NAMALWA (cell line): ENCODE data around the gene GDAP2.
"Not testable (repeated sequence)": the region's sequence is repeated elsewhere in the genome, so short reads cannot be mapped to it uniquely, and the experiment has no call there.

ENCODE experiments used
- DNase-seq: peaks from one replicate; pipeline ENCODE4 v3.0.0-alpha.2; 2015; ENCODE audit warnings: low spot score

The GDAP2 gene

DNA sequence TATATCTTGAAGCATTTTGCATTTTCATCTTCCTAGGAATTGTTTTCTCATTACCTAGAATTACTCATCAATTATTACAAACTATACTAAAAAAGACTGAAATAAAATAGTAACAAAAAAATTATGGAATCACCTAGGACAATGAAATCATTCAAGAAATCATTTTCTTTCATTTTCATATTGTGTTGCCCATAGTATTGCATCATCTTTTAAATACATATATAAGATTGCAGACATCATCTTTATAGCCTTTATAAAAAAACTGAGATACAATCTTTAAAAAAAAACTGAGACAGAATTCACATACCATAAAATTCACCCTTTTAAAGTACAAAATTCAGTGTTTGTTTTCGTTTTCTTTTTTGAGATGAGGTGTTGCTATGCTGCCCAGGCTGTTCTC is 29.6 kb downstream of the GDAP2 start:
- DNase-seq = no peak

DNA sequence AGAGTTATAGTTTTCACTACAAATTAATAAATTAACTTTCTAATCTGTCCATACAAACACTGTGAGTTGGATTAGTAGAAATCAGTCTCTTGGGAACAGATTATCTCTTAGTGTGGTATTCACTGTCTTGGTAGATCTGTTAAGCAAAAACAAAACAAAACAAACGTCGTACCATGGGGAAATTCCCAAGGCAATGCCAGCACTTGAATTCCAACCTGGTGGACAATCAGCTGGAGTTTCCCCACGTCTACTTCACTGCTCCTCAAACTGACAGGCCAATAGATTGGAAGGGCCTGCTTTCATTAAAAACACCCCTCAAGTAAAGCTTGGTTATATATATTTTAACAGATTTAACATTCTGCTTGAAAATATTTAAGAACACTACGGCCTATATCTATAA is 31.9 kb downstream of the GDAP2 start:
- DNase-seq = no peak

DNA sequence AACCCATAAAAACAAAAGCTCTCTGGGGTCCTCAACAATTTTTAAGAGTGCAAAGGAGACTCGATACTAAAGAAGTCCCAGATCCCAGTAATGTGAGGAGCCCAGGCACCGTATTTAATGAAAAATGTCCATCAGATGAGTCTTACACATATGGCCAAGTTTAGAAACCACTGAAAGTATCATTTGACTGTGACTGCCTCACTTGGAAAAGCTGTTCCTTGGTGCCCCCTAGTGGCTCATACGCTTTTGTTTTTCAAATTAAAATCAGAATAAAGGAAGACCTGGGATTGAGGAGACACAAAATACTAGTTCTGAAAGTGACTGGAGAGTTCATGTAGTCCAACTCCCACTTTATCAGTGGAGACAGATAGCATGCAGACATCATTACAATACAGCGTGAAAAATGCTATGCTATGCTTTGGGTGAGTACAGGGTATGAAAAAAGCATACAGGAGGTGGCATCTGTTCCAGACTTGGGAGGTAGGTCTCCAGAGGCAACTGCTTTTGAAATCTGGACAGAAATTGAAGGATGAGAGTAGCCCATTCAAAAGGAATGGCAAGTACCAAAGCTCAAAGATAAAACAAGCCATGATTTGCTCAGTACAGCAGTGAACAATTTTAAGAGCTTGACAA is 33.8 kb downstream of the GDAP2 start:
- DNase-seq = peak; percentile 77

DNA sequence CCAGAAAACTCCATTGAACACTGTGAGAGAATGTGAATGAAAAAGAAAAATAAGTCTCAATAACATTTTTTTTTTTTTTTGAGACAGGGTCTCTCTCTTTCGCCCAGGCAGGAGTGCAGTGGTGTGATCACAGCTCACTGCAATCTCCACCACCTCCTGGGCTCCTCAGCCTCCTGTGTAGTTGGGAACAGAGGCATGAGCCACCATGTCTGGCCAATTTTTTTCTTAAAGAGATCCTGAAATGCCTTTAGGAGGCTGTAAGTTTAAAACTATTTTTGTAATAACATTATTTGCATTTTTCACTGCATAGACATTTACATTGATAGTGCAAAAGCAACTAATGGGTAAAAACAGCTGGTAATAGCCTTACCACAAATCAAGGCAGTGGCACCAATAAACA is 35.3 kb downstream of the GDAP2 start:
- no peak for DNase-seq

DNA sequence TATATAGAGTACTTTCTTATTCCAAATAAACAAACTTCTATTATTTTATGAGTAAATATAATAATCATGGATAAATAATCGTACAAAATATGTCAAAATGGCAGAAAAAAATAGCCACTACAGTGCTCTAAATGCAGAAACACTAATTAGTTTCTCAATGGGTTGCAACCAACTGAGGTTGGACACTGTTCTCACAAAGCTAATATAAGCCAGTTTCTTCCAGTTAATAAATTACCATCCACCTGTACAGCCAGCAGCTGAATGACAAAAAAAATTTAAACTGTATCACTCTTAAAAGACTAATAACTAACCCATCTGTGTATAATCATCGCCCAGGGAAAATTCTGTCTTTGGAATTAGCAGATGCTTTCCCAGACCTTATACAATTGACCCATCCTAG is 36.9 kb downstream of the GDAP2 start:
- no peak for DNase-seq

DNA sequence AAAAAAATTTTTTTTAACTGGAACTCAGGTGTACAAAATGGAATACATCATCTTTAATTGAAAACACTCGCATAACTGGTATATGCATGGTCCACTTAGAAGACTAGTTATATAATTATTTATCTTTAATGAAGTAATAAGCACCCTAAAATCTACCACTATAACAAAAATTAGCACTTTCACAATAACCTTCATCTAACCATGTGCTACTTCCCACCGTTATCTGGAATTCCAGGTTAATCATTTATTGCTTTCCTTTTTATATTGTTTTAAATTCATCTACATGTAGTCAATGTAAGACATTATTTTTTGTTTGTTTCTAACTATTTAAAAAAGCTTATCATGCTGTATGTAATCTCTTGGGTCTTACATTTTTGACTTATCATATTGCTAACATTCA is 39.0 kb downstream of the GDAP2 start:
- no peak for DNase-seq

DNA sequence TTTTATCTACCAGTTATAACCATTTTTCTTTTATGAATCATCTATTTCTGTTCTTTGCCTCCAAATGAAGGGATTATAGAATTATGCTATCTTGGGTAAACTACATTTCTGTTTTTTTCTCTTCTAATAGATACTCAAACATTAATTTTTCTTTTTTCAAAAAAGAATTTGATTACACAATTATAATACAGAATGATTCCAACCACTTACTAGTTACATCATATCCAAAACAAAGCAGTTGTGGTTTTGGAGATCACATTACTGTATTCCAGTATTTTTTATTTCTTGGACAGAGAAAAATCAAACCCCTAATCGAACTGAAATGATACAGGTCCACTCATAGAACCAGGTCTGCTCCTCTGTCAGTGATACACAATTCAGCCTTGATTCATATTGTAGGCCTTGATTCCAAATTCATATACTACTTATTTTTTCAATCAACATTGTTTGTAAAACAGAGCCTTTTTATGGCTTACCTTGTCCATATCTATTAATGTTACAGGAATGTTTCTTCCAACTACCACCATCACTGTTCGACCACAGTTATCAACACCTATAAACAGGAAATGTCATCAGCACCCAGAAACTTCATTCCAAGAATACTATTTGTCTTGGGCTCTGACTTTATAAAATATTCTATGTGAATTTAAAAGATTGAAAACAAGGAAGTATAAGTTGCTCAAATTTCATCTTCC is 43.2 kb downstream of the GDAP2 start:
- no peak for DNase-seq

DNA sequence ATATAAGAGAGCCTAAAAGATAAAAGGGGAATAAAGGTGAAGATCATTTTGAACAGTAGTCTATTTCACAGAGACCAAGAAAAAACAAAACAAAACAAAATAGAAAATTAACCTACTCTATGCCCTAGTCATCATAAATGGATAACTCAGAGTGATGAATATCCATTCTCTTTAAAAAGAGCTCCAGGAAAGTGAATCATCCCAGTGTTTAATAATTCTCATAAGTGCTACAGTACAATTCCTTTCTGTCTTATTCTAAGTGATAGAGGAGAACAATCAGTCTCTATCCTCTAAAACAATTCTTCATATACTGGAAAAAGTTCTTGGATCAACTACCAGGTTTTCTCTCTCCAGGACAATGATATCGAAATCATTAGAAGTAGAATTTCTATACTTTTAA is 45.8 kb downstream of the GDAP2 start:
- DNase-seq = no peak

DNA sequence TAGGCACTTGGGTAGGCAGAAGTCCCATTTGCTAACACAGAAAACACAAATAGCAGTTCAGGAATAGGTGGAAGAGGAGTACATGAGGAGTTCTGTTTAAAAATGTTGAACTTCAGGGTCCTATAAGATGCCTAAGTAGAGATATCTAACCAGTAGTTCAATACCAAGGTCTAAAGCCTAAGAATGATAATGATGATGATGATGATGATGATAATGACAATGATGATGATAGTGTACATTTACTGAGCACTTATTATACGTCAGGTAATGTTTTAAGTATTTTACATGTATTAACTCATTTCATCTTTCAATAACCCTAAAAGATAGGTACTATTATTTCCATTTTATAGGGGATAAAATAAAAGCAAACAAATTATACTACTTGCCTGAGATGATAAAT is 50.1 kb downstream of the GDAP2 start:
- no peak for DNase-seq

DNA sequence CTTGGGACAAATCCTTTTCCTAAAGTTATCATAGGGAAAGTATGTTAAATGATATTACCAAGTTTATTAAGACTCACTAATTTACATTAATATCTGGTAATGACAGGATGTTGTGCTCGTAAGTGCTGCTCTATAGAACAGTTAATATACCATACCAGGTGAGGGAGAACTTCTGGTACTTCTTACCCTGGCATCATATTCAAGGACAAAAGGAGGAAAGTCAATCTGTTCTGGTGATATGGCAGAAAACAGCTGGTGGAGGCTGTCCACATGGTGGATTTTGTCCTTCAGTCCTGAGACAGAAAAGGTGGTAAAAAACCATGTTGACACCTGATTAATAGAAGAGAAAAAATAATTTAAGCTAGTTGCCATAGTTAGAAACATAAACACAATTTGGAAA is 51.6 kb downstream of the GDAP2 start:
- DNase-seq = no peak

DNA sequence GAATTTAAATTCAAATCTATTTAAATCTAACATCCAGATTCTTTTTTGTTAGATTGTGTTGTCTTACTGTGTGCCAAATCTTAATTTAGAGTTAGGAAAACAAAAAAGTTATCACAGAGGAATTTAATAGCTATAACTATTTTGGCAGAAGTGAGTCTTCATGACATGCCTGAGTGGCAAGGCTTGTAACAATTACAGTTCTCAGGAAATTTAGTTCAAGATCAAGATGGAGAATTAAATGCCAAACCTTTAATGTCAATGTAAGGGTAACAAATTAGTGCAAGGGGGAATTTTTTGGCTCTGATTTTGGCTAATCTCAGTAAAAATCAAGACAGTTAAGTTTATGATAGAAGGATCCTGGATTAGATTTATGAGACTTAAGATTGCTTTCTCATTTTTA is 58.4 kb downstream of the GDAP2 start:
- no peak for DNase-seq

DNA sequence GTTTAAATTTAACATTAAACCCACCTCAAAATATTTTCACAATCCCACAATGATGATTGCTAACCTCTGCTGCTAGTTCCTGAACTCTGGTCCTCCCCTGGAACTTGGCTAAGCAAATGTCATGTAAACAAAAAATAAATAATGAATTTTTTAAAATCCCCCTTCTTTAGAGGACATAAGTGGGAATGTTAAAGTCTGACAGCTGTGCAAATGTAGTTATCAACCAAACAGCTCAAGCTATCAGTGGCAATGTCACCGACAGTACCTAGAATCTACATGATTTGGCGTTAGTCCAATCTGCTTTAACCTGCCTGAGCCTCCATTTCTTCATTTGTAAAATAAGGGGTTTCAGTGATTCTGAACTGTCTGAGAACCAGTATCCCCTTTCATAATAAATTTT is 67.7 kb downstream of the GDAP2 start:
- no peak for DNase-seq

DNA sequence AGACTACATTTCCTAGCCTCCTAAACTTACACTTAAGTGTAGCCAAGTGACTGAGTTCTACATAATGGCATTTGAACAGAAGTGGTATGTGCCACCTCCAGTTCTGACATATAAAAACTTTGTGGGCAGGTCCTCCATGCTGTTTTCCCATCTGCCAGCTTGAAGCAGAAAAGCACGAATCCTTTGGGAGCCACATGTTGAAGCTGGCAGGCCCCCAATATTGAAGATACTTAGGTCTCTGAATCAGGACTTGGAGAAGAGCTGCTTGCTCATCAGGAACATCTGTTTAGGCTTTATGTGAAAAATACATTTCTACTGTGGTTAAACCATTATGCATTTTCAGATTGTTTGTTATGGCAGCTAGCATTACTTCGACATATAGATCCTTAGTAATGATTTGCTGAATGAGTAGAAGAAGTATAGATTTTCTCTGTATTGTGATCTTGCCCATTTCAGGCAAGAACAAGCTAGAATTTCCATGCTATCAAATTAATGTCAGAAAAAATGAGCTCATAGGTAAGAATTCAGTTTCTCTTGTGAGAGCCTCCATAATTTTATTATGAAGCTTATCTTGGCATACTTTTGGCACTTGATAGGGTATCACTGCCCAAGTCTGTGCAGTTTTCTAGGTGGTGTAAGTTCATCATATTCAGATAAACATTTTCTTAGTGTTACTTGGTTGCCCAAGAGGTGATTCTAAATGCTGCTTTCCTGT is 68.4 kb downstream of the GDAP2 start:
- DNase-seq = no peak

DNA sequence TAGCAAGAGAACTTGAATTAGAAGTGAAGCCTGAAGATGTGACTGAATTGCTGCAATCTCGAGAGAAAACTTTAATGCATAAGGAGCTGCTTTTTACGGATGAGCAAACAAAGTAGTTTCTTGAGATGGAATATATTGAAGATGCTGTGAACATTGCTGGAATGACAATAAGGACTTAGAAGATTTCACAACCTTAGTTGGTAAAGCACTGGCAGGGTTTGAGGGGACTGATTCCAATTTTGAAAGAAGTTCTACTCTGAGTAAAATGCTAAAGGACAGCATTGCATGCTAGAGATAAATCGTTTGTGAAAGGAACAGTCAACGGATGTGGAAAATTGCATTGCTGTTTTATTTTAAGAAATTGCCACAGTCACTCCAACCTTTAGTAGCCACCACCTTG is 69.5 kb downstream of the GDAP2 start:
- DNase-seq = no peak

DNA sequence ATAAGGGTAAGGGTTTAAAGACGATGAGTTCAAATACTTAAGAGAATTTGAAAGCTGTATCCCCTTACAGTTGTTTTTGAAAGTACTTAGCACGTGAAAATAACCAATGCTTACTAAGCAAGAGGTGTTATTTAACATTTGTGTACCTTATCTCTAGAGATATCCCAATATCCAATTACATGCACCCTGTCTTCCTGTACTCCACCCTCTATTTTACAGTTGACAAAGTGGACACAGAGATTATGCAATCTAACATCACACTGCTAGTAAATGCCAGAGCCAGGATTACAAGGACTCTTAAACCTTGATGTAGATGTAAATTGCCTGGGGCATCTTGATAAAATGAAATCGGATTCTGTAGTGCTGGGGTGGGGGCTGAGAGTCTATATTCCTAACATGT is 72.0 kb downstream of the GDAP2 start:
- DNase-seq = no peak

DNA sequence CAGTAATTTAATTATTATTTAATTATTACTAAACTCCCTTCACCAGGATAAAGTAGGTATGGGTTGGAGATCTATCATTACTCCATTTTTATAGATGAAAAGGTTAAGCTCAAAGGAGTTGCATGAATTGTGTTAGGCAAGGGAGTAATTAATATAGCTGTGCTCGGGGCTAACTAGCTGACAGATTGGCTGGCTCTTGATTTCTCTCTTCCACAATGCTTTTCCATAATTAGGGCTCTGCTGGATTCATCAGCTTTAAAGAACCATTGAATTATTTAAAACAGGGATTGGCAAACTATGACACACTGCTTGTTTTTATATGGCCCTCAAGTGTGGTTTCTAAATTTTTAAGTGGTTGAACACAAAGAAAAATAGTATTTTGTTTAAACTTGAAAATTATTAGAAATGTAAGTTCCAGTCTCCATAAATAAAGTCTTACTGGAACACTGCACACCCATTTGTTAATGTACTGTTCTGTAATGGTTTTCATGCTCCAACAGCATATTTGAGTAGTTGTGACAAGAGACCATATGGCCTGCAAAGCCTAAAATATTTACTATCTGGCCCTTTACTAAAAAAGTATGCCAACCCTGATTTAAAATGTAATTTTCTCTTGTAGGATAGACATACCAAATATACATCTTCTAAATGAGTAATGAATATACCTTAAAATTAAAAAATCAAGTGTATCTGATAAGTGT is 76.4 kb downstream of the GDAP2 start:
- no peak for DNase-seq

DNA sequence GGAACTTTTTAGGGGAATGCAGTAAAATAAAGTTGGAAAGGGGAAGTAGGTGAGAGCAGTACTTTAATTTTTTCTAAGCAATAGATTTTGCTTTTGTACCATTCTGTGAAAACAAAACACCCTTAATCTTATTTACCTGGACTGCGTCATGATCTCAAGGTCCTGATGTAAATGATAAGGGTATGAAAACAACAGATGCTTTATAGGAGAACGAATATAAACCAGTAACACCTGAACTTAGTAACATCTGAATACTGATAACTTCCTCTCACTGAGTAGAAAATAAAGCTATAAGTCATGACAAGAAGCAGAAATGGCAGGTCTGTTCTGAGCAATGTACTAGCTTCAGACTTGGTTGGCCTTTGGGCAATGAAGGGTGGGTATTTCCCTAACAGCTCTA is 77.7 kb downstream of the GDAP2 start:
- no peak for DNase-seq

DNA sequence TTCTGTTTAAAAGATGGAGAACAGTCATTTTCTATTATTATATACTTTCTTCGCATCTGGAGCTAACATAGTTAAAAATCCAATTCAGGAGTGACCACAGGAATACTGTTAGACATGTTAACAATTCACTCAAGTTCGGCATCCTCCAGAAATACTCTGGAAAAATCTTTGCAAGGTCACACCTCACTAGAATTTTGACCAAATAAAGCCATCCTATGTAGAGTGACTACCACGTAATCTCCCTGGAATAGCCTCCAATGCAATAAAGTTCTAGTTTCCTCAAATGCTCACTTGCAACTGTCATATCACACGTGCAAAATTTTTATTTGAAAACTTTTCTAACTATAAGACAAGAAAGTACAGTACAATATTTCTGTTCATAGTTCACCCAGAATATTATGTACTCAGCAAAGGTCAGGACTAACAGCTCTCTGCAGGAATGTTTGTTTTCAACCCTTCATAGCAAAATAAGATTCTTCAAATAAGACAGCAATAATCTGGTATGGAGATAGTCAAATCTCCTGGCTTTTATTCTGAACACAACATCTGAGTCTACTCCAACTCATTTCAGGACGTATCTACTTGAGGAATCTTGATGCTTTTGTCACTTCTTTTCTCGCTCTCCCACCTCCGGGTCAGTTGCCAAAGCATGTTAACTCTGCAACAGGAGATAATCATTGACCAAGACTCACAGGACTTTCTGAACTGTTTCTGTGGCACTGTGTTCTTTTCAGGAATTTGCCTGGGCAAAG is 82.6 kb downstream of the GDAP2 start:
- no peak for DNase-seq

DNA sequence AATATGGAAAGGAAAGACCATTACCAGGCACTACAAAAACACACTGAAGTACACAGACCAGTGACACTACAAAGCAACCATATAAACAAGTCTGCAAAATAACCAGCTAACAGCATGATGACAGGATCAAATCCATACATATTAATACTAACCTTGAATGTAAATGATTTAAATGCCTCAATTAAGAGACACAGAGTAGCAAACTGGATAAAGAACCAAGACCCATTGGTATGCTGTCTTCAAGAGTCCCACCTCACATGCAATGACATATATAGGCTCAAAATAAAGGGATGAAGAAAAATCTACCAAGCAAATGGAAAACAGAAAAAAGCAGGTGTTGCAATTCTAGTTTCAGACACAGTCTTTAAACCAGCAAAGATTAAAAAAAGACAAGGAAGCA is 84.9 kb downstream of the GDAP2 start:
- not testable (repeated sequence) for DNase-seq

DNA sequence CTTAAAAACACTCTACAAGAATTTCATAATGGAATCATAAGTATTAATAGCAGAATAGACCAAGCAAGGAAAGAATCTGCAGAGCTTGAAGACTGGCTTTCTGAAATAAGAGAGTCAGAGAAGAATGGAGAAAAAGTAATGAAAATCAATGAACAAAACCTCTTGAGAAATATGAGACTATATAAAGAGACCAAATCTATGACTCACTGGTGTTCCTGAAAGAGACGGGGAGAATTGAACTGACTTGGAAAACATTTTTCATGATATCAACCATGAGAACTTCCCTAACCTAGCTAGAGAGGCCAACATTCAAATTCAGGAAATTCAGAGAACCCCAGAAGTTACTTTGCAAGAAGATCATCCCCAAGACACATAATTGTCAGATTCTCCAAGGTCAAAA is 85.6 kb downstream of the GDAP2 start:
- no peak for DNase-seq

DNA sequence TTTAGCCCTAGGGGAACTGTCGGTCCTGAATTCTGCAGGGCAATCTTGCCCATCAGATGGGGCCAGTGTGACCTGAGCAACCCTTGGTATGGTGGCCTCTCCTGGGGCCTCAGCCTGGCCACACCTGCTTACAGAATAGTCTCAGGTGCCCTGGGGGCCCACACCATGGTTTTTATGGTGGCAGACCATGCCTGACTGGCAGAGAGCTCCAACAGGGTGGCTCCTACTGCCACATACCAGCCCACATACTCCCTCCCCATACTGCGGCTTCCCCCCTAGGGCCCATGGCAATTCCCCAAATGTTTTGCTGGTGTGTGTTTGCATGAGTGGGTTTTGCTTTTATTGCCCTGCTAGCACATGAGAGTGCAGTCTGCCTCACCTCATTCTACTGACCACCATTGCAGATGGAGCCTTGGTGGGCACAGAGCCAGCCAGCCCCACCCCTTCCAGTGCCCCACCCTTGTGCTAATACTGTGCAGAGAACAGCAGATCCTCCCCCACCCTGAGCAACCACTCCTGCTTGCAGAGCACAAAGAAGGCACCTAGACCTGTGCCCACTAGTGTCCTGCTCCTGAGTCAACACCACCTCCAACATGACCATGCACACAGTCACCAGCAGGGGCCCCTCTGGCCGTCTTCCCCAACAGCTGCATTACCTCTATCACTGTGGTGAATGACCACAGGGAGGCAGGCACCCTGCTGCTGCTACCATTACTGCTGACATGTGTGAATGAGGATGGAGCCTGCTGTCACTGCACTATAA is 86.8 kb downstream of the GDAP2 start:
- DNase-seq = no peak
